K562 (cell line): ENCODE data around the gene FAF2. TPM values are rescaled to one million over a fixed set of nuclear protein-coding genes. Genes with fewer than 3 reads are reported as not detected.

Experiments
- CREB1 ChIP-seq, 2 experiments: sonication (generic) in 1 of 2; formaldehyde crosslinking in 1 of 2; IDR thresholded peaks; 2 replicates each; pipeline versions ENCODE4 v1.6.1 to v1.8.0; 2012 to 2022; ENCODE audit warnings: inconsistent platforms in 1 of 2, mild to moderate bottlenecking in 1 of 2, missing genetic modification reagents in 1 of 2, moderate library complexity in 1 of 2
- CREB3L1 ChIP-seq: fragments of 450-650 bp; IDR thresholded peaks from 2 replicates; pipeline ENCODE4 v1.6.1; 2014; ENCODE audit warnings: low read depth, mild to moderate bottlenecking, moderate library complexity, borderline replicate concordance
- ELK3 ChIP-seq: fragments of 450-650 bp; formaldehyde crosslinking; IDR thresholded peaks from 2 replicates; pipeline ENCODE4 v1.4.0; 2020; ENCODE audit warnings: mild to moderate bottlenecking
- FOXK1 ChIP-seq: sonication (generic); formaldehyde crosslinking; IDR thresholded peaks from 2 replicates; pipeline ENCODE4 v1.8.0; 2022; ENCODE audit warnings: missing genetic modification reagents, mild to moderate bottlenecking, borderline replicate concordance
- KAT7 ChIP-seq: sonication (generic); formaldehyde crosslinking; IDR thresholded peaks from 2 replicates; pipeline ENCODE4 v1.8.0; 2022; ENCODE audit warnings: missing genetic modification reagents, mild to moderate bottlenecking, borderline replicate concordance
- NBN ChIP-seq: fragments of 450-650 bp; IDR thresholded peaks from 2 replicates; pipeline ENCODE4 v1.6.1; 2016; ENCODE audit warnings: low read depth, mild to moderate bottlenecking
- PRMT5 ChIP-seq: sonication (generic); formaldehyde crosslinking; IDR thresholded peaks from 2 replicates; pipeline ENCODE4 v1.5.0; 2020; ENCODE audit warnings: missing genetic modification reagents
- RB1 ChIP-seq: fragments of 450-650 bp; IDR thresholded peaks from 2 replicates; pipeline ENCODE4 v1.6.1; 2017; ENCODE audit warnings: low read depth, mild to moderate bottlenecking
- SMAD1 ChIP-seq: fragments of 150-350 bp; IDR thresholded peaks from 2 replicates; pipeline ENCODE4 v1.6.1; 2014; ENCODE audit warnings: low read length, low read depth; ENCODE audit not compliant: partially characterized antibody
- SMAD4 ChIP-seq: fragments of 250-450 bp; sonication (Bioruptor Pico); conservative IDR thresholded peaks from 2 replicates; pipeline ENCODE4 v1.8.0; 2021; ENCODE audit warnings: inconsistent platforms, mild to moderate bottlenecking, moderate library complexity
- SPI1 ChIP-seq: IDR thresholded peaks from 2 replicates; pipeline ENCODE4 v1.6.1; 2011; ENCODE audit warnings: low read depth, low read length, control low read depth, borderline replicate concordance
- TBL1XR1 ChIP-seq, 2 experiments: IDR thresholded peaks; 2 replicates each; pipeline ENCODE4 v1.6.1; 2012; ENCODE audit warnings: improper control_type of control experiment in 2 of 2, low read length in 2 of 2, mild to moderate bottlenecking in 1 of 2
- YBX1 ChIP-seq: fragments of 450-650 bp; IDR thresholded peaks from 2 replicates; pipeline ENCODE4 v1.7.1; 2016; ENCODE audit warnings: mild to moderate bottlenecking
- ZHX1 ChIP-seq: fragments of 150-350 bp; conservative IDR thresholded peaks from 2 replicates; pipeline ENCODE4 v1.6.1; 2014; ENCODE audit warnings: low read length
- ZKSCAN3 ChIP-seq: fragments of 250-450 bp; sonication (Bioruptor Pico); IDR thresholded peaks from 2 replicates; pipeline ENCODE4 v1.4.0; 2020
- ZNF280A ChIP-seq: fragments of 450-650 bp; IDR thresholded peaks from 2 replicates; pipeline ENCODE4 v1.6.1; 2018; ENCODE audit warnings: mild to moderate bottlenecking, low read depth; ENCODE audit not compliant: partially characterized antibody
- polyA plus RNA-seq, 8 experiments: library from polyadenylated mRNA; depleted of rRNA in 4 of 8; stranded (reverse) in 5 of 8; unstranded in 3 of 8; fragments of >200 nt; fragmentation: Nextera tagmentation in 2 of 8; fragmentation: Illumina TruSeq in 1 of 8; extraction: Ambion mirVana in 2 of 8; extraction: Trizol in 1 of 8; gene quantifications; 2 replicates each; pipeline versions ENCODE4 v1.2.1 to v1.2.3, GENCODE V29; 2011 to 2014; ENCODE audit warnings: inconsistent platforms in 1 of 8, missing spikeins in 1 of 8
- total RNA-seq, 7 experiments: library from RNA; depleted of rRNA in 6 of 7; stranded (reverse); fragments of >200 nt in 6 of 7; fragmentation: Illumina TruSeq in 2 of 7; extraction: Trizol in 2 of 7; gene quantifications; 2 replicates each; pipeline versions ENCODE4 v1.2.1 to v1.2.3, GENCODE V29; 2011 to 2021; ENCODE audit warnings: low replicate concordance in 1 of 7

The FAF2 gene
- total and polyA plus RNA-seq, 9 of the 15 experiments (the other 6 are each of a cell fraction or from before 2014, with no cell fraction given): 25.0 to 44.6 (median 36.1) TPM

GRCh38 chr5:176537554-176538229 is 89.5 kb downstream of the FAF2 start (continued):
- TF ChIP-seq FOXK1: peak; percentile 99
- peak; percentile 28; the same call in 1 of the 2 replicates for TF ChIP-seq CREB3L1
- TF ChIP-seq ELK3 (CRISPR knock-in tag): no peak
- TF ChIP-seq ZHX1: peak; percentile 41; the same call in 1 of the 2 replicates
- TF ChIP-seq KAT7 (CRISPR knock-in tag): peak; percentile 96; the same call in 1 of the 2 replicates
- TF ChIP-seq TBL1XR1 (IDR thresholded peaks at IDR 0.05; ENCODE audit: low read length in 2 of 2): peak in 1 of 2 experiments; percentile 57; a peak in 1 of 4 replicates
- TF ChIP-seq ZNF280A: no peak
- no peak; the same call in none of the 2 replicates for TF ChIP-seq SMAD4 (CRISPR knock-in tag)
- no peak for TF ChIP-seq ZKSCAN3 (CRISPR knock-in tag)
- peak; percentile 97 for TF ChIP-seq CREB1 (IDR thresholded peaks at IDR 0.05)
- TF ChIP-seq CREB1 (CRISPR knock-in tag; IDR thresholded peaks at IDR 0.05): peak; percentile 97
- peak; percentile 35 for TF ChIP-seq SMAD1
- peak; percentile 90 for TF ChIP-seq NBN
- TF ChIP-seq SPI1: peak; percentile 30; the same call in 1 of the 2 replicates
- peak; percentile 32; the same call in 1 of the 2 replicates for TF ChIP-seq RB1
- no peak for TF ChIP-seq PRMT5 (CRISPR knock-in tag)
- TF ChIP-seq YBX1: no peak
